ENCODE results near the gene CASQ1. TPM values are rescaled to one million over a fixed set of nuclear protein-coding genes. Genes with fewer than 3 reads are reported as not detected.
A peak's percentile ranks its signal among the peaks of the same experiment; 100 is the strongest.

Gene CASQ1
- total and polyA plus RNA-seq, 8 donors = 0.14 TPM; not detected in 7

DNA sequence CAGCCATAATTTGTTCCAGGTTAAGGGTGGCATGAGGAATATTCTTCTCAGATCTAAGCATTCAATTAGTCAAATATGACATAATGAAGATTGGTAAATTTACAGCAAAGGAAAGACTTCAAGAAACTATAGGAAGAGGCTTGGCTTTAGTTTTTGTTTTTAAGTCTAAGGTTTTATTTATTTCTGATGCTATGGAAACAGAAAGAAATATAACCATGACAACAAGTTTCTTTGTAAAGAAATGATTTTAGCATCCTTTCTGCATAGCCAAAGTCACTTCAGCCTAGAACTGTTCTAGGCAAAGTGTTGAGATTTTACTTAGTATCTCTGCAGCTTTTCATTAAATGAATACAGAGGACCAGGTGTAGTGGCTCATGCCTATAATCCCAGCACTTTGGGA, 42.5 kb downstream of the CASQ1 start:
- FAIRE-seq (no peak), ATAC-seq (no peak), DNase-seq (no peak)
- Histone ChIP-seq H3K9me3 (no peaks in the 10 kb centered on the region), H3K27me3 (no peaks in the 10 kb centered on the region), H3K4me1 (no peaks in the 10 kb centered on the region), H3K27ac (no peak overlapping the region), H3K36me3 (peaks cover 4 to 77% (median 30%) of the 10 kb centered on the region in 3 donors), H3K4me3 (no peak overlapping the region)
- TF ChIP-seq, protein P1, sequence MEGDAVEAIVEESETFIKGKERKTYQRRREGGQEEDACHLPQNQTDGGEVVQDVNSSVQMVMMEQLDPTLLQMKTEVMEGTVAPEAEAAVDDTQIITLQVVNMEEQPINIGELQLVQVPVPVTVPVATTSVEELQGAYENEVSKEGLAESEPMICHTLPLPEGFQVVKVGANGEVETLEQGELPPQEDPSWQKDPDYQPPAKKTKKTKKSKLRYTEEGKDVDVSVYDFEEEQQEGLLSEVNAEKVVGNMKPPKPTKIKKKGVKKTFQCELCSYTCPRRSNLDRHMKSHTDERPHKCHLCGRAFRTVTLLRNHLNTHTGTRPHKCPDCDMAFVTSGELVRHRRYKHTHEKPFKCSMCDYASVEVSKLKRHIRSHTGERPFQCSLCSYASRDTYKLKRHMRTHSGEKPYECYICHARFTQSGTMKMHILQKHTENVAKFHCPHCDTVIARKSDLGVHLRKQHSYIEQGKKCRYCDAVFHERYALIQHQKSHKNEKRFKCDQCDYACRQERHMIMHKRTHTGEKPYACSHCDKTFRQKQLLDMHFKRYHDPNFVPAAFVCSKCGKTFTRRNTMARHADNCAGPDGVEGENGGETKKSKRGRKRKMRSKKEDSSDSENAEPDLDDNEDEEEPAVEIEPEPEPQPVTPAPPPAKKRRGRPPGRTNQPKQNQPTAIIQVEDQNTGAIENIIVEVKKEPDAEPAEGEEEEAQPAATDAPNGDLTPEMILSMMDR (IDR thresholded peaks at IDR 0.05) = no peak
- intact Hi-C loops (cut with DNase I) = no loop called here

DNA sequence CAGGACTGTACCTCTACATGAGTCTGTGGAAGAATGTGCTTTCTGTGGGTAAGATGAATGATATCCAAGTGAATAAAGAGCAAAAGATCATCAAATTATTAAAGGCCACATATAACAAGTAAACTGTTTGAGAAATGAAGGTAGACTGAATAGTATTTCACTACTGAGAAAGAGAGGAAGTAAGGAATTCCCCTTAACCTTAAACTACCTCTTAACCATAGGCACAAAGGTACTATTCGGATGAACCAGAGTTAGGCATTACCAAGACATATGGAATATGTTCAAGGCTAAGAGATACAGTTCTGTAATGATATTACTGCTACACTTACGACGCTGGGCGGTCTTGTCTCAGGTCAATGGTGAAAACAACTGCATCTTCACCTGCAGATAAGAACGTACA, 46.4 kb downstream of the CASQ1 start:
- Histone ChIP-seq H3K27ac (no peak overlapping the region), H3K4me3 (no peak overlapping the region), H3K9me3 (no peaks in the 10 kb centered on the region), H3K4me1 (no peaks in the 10 kb centered on the region), H3K36me3 (peaks cover 0 to 67% (median 17%) of the 10 kb centered on the region in 3 donors), H3K27me3 (no peaks in the 10 kb centered on the region)
- no peak for FAIRE-seq
- TF ChIP-seq, protein P1 (IDR thresholded peaks at IDR 0.05) = no peak
- WGBS, 2 donors = 85 to 88% methylated on average over 5 of the region's 5 CpGs
- DNase-seq = no peak
- intact Hi-C loops (cut with DNase I) = no loop called here
- no peak for ATAC-seq

DNA sequence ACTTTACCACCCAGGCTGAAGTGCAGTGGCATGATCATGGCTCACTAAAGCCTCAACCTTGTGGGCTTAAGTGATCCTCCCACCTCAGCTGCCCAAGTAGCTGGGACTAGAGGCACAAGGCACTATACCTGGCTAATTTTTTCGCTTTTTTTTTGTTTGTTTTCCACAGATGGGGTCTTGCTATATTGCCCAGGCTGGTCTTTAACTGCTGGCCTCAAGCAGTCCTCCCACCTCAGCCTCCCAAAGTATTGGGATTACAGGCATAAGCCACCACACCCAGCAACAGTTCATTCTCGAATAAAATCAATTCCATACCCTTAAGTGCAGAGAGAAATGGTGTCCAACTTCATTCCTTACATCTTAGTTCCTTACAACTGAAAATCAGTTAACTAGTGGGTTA, 47.2 kb downstream of the CASQ1 start:
- Histone ChIP-seq H3K4me3 (no peak overlapping the region), H3K27me3 (no peaks in the 10 kb centered on the region), H3K27ac (no peak overlapping the region), H3K36me3 (peaks cover 0 to 64% (median 17%) of the 10 kb centered on the region in 3 donors), H3K9me3 (no peaks in the 10 kb centered on the region), H3K4me1 (no peaks in the 10 kb centered on the region)
- WGBS, 2 donors = 91 to 98% methylated on average over 2 of the region's 2 CpGs
- FAIRE-seq (no peak), DNase-seq (no peak), ATAC-seq (no peak)
- TF ChIP-seq, protein P1 (IDR thresholded peaks at IDR 0.05) = no peak
- intact Hi-C loops (cut with DNase I) = no loop called here

DNA sequence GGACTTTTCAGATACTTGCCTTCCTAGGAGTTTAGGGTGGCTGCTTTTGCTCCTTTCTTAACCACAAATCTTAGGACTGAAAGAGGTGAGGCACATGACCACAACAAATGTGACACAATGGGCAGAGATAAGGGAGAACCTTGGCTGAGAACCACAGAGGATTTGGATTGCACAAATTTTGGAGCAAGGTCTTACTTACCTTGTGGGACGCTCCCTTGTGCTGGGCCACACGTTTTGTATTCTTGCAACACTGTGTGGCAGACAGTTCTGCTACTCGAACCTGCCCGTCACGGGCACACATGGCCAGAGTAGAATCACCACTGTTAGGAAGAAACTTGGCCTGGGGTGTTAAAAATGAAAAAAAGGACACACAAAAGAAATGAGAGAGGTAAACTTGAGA, 48.0 kb downstream of the CASQ1 start:
- 68 to 70% methylated on average over 5 of the region's 5 CpGs for WGBS, 2 donors
- H3K4me3 ChIP-seq = no peak overlapping the region
- H3K36me3 ChIP-seq = peaks cover 0 to 61% (median 17%) of the 10 kb centered on the region in 3 donors
- TF ChIP-seq, protein P1 (IDR thresholded peaks at IDR 0.05) = no peak
- no peaks in the 10 kb centered on the region for H3K4me1 ChIP-seq
- DNase-seq = no peak
- intact Hi-C loops (cut with DNase I) = no loop called here
- no peaks in the 10 kb centered on the region for H3K9me3 ChIP-seq
- no peak overlapping the region for H3K27ac ChIP-seq
- H3K27me3 ChIP-seq = no peaks in the 10 kb centered on the region
- FAIRE-seq = no peak
- ATAC-seq = peak in 1 of 4 donors; percentile 53

DNA sequence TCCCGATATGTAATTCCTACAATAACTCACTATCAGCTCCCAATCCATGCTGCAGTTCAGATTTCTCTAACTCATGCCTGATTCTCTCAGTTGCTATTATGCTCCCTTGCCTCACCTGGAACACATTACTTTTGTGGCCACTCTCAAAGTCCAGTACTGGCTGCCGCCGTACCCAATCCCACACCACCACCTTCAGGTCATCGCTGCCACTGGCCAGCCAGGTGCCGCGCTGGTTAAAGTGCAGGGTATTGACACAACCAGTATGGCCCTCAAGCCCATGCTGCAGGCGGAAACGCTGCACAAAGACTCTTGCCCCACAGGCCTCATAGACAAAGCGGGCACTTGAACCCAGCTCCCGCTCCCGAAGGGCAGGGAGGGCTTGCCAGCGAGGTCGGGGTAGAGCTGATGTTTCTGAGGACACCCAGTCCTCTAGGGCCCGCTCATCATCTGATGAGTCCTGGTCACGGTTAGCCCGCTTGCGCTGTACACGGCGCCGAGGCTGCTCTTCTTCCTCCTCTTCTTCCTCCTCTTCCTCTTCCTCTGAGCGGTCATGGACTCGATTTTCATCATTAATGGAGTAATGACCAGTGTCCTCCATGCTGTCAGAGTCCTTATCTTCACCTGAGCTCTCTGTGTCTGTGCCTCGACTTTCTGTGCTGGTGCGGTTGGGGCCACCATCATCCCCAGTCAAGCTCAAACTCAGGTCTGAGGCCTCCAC, 49.4 kb downstream of the CASQ1 start:
- no peak for FAIRE-seq
- Histone ChIP-seq H3K27me3 (no peaks in the 10 kb centered on the region), H3K27ac (no peak overlapping the region), H3K4me1 (no peaks in the 10 kb centered on the region), H3K36me3 (peaks cover 0 to 61% (median 17%) of the 10 kb centered on the region in 3 donors), H3K9me3 (no peaks in the 10 kb centered on the region), H3K4me3 (no peak overlapping the region)
- no peak for ATAC-seq
- intact Hi-C loops (cut with DNase I) = no loop called here
- peak in 1 of 6 donors; percentile 45 for DNase-seq
- TF ChIP-seq, protein P1 (IDR thresholded peaks at IDR 0.05) = no peak
- 93% methylated on average over 24 of the region's 24 CpGs for WGBS, 2 donors

Data from pancreas (tissue), 10 donors.